GM18861 (cell line): ENCODE results near the gene ATP8B4.

Experiments
- ATAC-seq: cut with Tn5 transposase; IDR thresholded peaks from one replicate; pipeline ENCODE4 v1.9.1; 2021; ENCODE audit not compliant: unreplicated experiment

Gene ATP8B4

GRCh38 chr15:50024281-50024680 is 94.8 kb downstream of the ATP8B4 start:
- ATAC-seq: no peak

- ATAC-seq: no peak
These were observed 100.5 kb downstream of the ATP8B4 start for GRCh38 chr15:50018491-50018890.

- no peak for ATAC-seq
These were observed 101.5 kb downstream of the ATP8B4 start for GRCh38 chr15:50017522-50017921.

- ATAC-seq: no peak
These were observed 102.1 kb downstream of the ATP8B4 start for GRCh38 chr15:50016951-50017350.

- no peak for ATAC-seq
These were observed 106.2 kb downstream of the ATP8B4 start for GRCh38 chr15:50012790-50013189.

GRCh38 chr15:50009634-50010033 is 109.4 kb downstream of the ATP8B4 start:
- ATAC-seq: no peak

- ATAC-seq: peak; percentile 98
These were observed 115.2 kb downstream of the ATP8B4 start for GRCh38 chr15:50003786-50004334.

- no peak for ATAC-seq
These were observed 127.4 kb downstream of the ATP8B4 start for GRCh38 chr15:49991587-49991986.

- ATAC-seq: no peak
These were observed 128.0 kb downstream of the ATP8B4 start for GRCh38 chr15:49990835-49991545.

- ATAC-seq: no peak
These were observed 129.5 kb downstream of the ATP8B4 start for GRCh38 chr15:49989498-49989897.

- no peak for ATAC-seq
These were observed 130.3 kb downstream of the ATP8B4 start for GRCh38 chr15:49988766-49989165.

- no peak for ATAC-seq
These were observed 131.1 kb downstream of the ATP8B4 start for GRCh38 chr15:49987896-49988295.

- ATAC-seq: no peak
These were observed 131.7 kb downstream of the ATP8B4 start for GRCh38 chr15:49987198-49987785.

- no peak for ATAC-seq
These were observed 132.7 kb downstream of the ATP8B4 start for GRCh38 chr15:49986326-49986725.

GRCh38 chr15:49985463-49985862 is 133.6 kb downstream of the ATP8B4 start:
- ATAC-seq: no peak

GRCh38 chr15:49984436-49984835 is 134.6 kb downstream of the ATP8B4 start:
- no peak for ATAC-seq

GRCh38 chr15:49982584-49982983 is 136.4 kb downstream of the ATP8B4 start:
- no peak for ATAC-seq

- no peak for ATAC-seq
These were observed 139.2 kb downstream of the ATP8B4 start for GRCh38 chr15:49979705-49980382.

- ATAC-seq: no peak
These were observed 140.9 kb downstream of the ATP8B4 start for GRCh38 chr15:49978121-49978520.

GRCh38 chr15:49977306-49977705 is 141.7 kb downstream of the ATP8B4 start:
- no peak for ATAC-seq

GRCh38 chr15:49964551-49964950 is 154.5 kb downstream of the ATP8B4 start:
- ATAC-seq: no peak

- no peak for ATAC-seq
These were observed 155.0 kb downstream of the ATP8B4 start for GRCh38 chr15:49964061-49964460.
